ENCODE measurements around the gene SPIN4. TPM values are rescaled to one million over a fixed set of nuclear protein-coding genes. Genes with fewer than 3 reads are reported as not detected.

Gene SPIN4
- total RNA-seq, 1 experiment from 2014 or later = 23.3 TPM

DNA sequence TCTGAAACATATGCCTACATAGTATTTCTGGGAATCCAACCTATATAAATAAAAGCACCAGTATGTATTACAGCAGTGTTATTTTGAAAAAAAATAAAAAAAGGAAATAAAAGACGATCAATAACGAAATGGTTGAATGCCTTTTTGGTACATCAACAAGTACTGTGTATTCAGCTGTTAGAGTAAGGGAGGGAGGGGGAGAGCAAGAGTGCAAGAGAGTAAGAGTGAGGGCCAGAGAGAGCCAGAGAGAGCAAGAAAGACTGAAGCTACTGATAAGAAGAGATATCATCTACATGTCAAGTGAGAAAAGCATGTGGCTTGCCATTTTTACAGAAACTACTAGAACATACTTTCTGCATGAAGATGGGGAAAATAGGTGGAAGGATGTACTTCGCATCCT, 1.8 kb downstream of the SPIN4 start:
- Histone ChIP-seq H4K91ac (ENCODE audit: insufficient read length, low read depth, low read length) (no peak overlapping the region), H3K79me1 (ENCODE audit: insufficient read depth, low read depth, low read length, poor library complexity, severe bottlenecking) (no peaks in the 10 kb centered on the region), H3K79me2 (ENCODE audit: insufficient read depth, low read length) (peaks cover 1% of the 10 kb centered on the region; the same call in 1 of the 2 replicates), H3K18ac (ENCODE audit: insufficient read length, low read depth, low read length) (no peak overlapping the region), H3K23me2 (ENCODE audit: insufficient read length, low read depth, low read length, poor library complexity, severe bottlenecking) (peaks cover 5% of the 10 kb centered on the region), H3K23ac (ENCODE audit: insufficient read length, low read depth, low read length) (no peak overlapping the region), H3K27ac (ENCODE audit: insufficient read length, low read depth, low read length) (no peak overlapping the region), H2AFZ (ENCODE audit: low read length) (no peak overlapping the region), H2BK15ac (ENCODE audit: low read depth, low read length) (no peak overlapping the region), H4K20me1 (ENCODE audit: control insufficient read depth, insufficient read depth, insufficient read length) (no peaks in the 10 kb centered on the region), H3K4me2 (ENCODE audit: insufficient read depth, insufficient read length, low read length) (peak overlapping the region; percentile 66), H4K5ac (ENCODE audit: insufficient read length, low read depth, low read length) (no peak overlapping the region), H3K9ac (ENCODE audit: extremely low read depth, insufficient read length, low read length) (no peak overlapping the region), H3K9me3 (ENCODE audit: control insufficient read depth, low read depth, low read length) (peaks cover 23% of the 10 kb centered on the region), H4K8ac (replicated peaks; ENCODE audit: insufficient read length, low read depth, low read length) (no peak overlapping the region), H3T11ph (ENCODE audit: low read length) (no peak overlapping the region), H3K27me3 (ENCODE audit: insufficient read depth, low read length) (no peaks in the 10 kb centered on the region), H3K56ac (ENCODE audit: insufficient read length, low read depth, low read length) (no peak overlapping the region), H3K14ac (ENCODE audit: insufficient read depth, low read length) (no peak overlapping the region), H2AK5ac (ENCODE audit: insufficient read length, low read length) (no peak overlapping the region), H2BK20ac (ENCODE audit: low read depth, low read length, poor library complexity, severe bottlenecking) (no peak overlapping the region), H2BK5ac (ENCODE audit: insufficient read length, low read length) (no peak overlapping the region), H3K4me1 (ENCODE audit: insufficient read depth, low read length) (no peaks in the 10 kb centered on the region), H3K4ac (ENCODE audit: low read depth, low read length) (no peak overlapping the region), H2BK120ac (ENCODE audit: low read depth, low read length, poor library complexity, severe bottlenecking) (no peak overlapping the region), H2BK12ac (ENCODE audit: insufficient read length, low read depth, low read length) (no peak overlapping the region)
- DNase-seq = no peak
- Mint-ChIP-seq H3K27ac (no peak overlapping the region), H3K27me3 (ENCODE audit: low read depth) (no peaks in the 10 kb centered on the region; the same call in 1 of the 2 replicates), H3K4me3 (peak overlapping the region; percentile 90 to 94), H3K9me3 (peaks cover 42 to 55% of the 10 kb centered on the region in 2 experiments), H3K4me1 (peaks cover 12 to 20% of the 10 kb centered on the region in 2 experiments), H3K36me3 (ENCODE audit: insufficient read depth in 1 of 3, low read depth in 3 of 3) (peaks cover 0 to 13% (median 7%) of the 10 kb centered on the region in 3 experiments; a peak in 4 of 7 replicates)
- no CpG with 5 or more reads among the region's 3 CpGs for WGBS (ENCODE audit: extremely low coverage, insufficient read length, low lambda C conversion rate)
- TF ChIP-seq, protein P1, sequence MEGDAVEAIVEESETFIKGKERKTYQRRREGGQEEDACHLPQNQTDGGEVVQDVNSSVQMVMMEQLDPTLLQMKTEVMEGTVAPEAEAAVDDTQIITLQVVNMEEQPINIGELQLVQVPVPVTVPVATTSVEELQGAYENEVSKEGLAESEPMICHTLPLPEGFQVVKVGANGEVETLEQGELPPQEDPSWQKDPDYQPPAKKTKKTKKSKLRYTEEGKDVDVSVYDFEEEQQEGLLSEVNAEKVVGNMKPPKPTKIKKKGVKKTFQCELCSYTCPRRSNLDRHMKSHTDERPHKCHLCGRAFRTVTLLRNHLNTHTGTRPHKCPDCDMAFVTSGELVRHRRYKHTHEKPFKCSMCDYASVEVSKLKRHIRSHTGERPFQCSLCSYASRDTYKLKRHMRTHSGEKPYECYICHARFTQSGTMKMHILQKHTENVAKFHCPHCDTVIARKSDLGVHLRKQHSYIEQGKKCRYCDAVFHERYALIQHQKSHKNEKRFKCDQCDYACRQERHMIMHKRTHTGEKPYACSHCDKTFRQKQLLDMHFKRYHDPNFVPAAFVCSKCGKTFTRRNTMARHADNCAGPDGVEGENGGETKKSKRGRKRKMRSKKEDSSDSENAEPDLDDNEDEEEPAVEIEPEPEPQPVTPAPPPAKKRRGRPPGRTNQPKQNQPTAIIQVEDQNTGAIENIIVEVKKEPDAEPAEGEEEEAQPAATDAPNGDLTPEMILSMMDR (conservative IDR thresholded peaks at IDR 0.05) = no peak

All from H9 (cell line).